Measurements from ENCODE around the gene HS6ST1.
A peak's percentile ranks its signal among the peaks of the same experiment; 100 is the strongest.

The HS6ST1 gene

DNA sequence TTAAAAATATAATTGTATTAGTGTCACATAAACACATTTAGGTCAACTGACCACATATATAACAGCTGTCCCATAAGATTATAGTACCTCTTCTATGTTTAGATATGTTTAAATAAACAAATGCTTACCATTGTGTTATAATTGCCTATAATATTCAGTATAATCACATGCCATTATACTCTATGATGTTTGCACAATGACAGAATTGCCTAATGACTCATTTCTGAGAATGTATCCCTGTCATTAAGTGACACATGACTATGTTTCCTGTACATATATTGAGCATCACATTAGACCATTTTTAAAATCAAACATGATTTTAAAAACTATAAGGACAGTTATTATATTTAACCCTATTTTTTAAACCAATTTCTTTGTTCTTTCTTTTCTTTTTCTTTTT, 89.8 kb downstream of the HS6ST1 start (continued):
- TF ChIP-seq PRDM2 (tag by site-specific recombination; IDR thresholded peaks at IDR 0.05; ENCODE audit: borderline replicate concordance) = no peak
- no peak for TF ChIP-seq SETDB1 (IDR thresholded peaks at IDR 0.05; ENCODE audit: insufficient read length, low read length)
- TF ChIP-seq ZNF394 (tag by site-specific recombination; IDR thresholded peaks at IDR 0.05; ENCODE audit: borderline replicate concordance) = no peak
- no peak for TF ChIP-seq ZNF175 (tag by site-specific recombination; IDR thresholded peaks at IDR 0.05)
- TF ChIP-seq ZNF366 (tag by site-specific recombination; conservative IDR thresholded peaks at IDR 0.05) = peak; percentile 77
- TF ChIP-seq ZNF521 (tag by site-specific recombination; IDR thresholded peaks at IDR 0.05) = no peak
- TF ChIP-seq ZNF140 (tag by site-specific recombination; IDR thresholded peaks at IDR 0.05) = no peak
- no peak for TF ChIP-seq ZBTB1 (tag by site-specific recombination; IDR thresholded peaks at IDR 0.05)
- TF ChIP-seq, protein P1, sequence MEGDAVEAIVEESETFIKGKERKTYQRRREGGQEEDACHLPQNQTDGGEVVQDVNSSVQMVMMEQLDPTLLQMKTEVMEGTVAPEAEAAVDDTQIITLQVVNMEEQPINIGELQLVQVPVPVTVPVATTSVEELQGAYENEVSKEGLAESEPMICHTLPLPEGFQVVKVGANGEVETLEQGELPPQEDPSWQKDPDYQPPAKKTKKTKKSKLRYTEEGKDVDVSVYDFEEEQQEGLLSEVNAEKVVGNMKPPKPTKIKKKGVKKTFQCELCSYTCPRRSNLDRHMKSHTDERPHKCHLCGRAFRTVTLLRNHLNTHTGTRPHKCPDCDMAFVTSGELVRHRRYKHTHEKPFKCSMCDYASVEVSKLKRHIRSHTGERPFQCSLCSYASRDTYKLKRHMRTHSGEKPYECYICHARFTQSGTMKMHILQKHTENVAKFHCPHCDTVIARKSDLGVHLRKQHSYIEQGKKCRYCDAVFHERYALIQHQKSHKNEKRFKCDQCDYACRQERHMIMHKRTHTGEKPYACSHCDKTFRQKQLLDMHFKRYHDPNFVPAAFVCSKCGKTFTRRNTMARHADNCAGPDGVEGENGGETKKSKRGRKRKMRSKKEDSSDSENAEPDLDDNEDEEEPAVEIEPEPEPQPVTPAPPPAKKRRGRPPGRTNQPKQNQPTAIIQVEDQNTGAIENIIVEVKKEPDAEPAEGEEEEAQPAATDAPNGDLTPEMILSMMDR (tag by site-specific recombination; IDR thresholded peaks at IDR 0.05) = no peak
- peak; percentile 99 for TF ChIP-seq SP7 (tag by site-specific recombination; IDR thresholded peaks at IDR 0.05)
- no peak for TF ChIP-seq ZNF624 (tag by site-specific recombination; IDR thresholded peaks at IDR 0.05)
- TF ChIP-seq HOXA7 (CRISPR knock-in tag; IDR thresholded peaks at IDR 0.05; ENCODE audit: borderline replicate concordance) = no peak
- TF ChIP-seq, protein P2, sequence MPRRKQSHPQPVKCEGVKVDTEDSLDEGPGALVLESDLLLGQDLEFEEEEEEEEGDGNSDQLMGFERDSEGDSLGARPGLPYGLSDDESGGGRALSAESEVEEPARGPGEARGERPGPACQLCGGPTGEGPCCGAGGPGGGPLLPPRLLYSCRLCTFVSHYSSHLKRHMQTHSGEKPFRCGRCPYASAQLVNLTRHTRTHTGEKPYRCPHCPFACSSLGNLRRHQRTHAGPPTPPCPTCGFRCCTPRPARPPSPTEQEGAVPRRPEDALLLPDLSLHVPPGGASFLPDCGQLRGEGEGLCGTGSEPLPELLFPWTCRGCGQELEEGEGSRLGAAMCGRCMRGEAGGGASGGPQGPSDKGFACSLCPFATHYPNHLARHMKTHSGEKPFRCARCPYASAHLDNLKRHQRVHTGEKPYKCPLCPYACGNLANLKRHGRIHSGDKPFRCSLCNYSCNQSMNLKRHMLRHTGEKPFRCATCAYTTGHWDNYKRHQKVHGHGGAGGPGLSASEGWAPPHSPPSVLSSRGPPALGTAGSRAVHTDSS (tag by site-specific recombination; IDR thresholded peaks at IDR 0.05) = no peak
- peak; percentile 50; the same call in 1 of the 2 replicates for TF ChIP-seq BCL11A (tag by site-specific recombination; IDR thresholded peaks at IDR 0.05; ENCODE audit: low read depth)
- no peak for TF ChIP-seq KLF16 (tag by site-specific recombination; IDR thresholded peaks at IDR 0.05)
- TF ChIP-seq GLIS1 (tag by site-specific recombination; IDR thresholded peaks at IDR 0.05) = no peak
- TF ChIP-seq ZBTB26 (tag by site-specific recombination; optimal IDR thresholded peaks at IDR 0.05) = no peak
- TF ChIP-seq ZNF423 (tag by site-specific recombination; IDR thresholded peaks at IDR 0.05) = no peak
- no peak for TF ChIP-seq MEIS1 (CRISPR knock-in tag; IDR thresholded peaks at IDR 0.05; ENCODE audit: borderline replicate concordance)
- no peak for TF ChIP-seq ZBTB10 (tag by site-specific recombination; IDR thresholded peaks at IDR 0.05)
- TF ChIP-seq ZNF530 (tag by site-specific recombination; IDR thresholded peaks at IDR 0.05; ENCODE audit: low read depth) = no peak
- no peak for TF ChIP-seq ZNF660 (tag by site-specific recombination; IDR thresholded peaks at IDR 0.05)
- TF ChIP-seq KLF1 (tag by site-specific recombination; IDR thresholded peaks at IDR 0.05) = no peak
- no peak for TF ChIP-seq ZBTB48 (tag by site-specific recombination; IDR thresholded peaks at IDR 0.05)
- TF ChIP-seq ZNF133 (tag by site-specific recombination; IDR thresholded peaks at IDR 0.05) = no peak
- no peak for TF ChIP-seq ZNF121 (tag by site-specific recombination; IDR thresholded peaks at IDR 0.05)
- TF ChIP-seq ZSCAN5A (tag by site-specific recombination; IDR thresholded peaks at IDR 0.05) = no peak
